Activated CD8-positive, alpha-beta memory T cell treated with anti-CD3 and anti-CD28 coated beads for 24 hours (primary cell): ENCODE measurements around the gene KIF6.
"Not testable (repeated sequence)": the region's sequence is repeated elsewhere in the genome, so short reads cannot be mapped to it uniquely, and the experiment has no call there.

ENCODE experiments used
- DNase-seq: peaks from one replicate; pipeline ENCODE4 v3.0.0-alpha.2; 2020

KIF6 gene

GRCh38 chr6:39303425-39304153, 421.6 kb downstream of the KIF6 start:
- DNase-seq: no peak

DNA sequence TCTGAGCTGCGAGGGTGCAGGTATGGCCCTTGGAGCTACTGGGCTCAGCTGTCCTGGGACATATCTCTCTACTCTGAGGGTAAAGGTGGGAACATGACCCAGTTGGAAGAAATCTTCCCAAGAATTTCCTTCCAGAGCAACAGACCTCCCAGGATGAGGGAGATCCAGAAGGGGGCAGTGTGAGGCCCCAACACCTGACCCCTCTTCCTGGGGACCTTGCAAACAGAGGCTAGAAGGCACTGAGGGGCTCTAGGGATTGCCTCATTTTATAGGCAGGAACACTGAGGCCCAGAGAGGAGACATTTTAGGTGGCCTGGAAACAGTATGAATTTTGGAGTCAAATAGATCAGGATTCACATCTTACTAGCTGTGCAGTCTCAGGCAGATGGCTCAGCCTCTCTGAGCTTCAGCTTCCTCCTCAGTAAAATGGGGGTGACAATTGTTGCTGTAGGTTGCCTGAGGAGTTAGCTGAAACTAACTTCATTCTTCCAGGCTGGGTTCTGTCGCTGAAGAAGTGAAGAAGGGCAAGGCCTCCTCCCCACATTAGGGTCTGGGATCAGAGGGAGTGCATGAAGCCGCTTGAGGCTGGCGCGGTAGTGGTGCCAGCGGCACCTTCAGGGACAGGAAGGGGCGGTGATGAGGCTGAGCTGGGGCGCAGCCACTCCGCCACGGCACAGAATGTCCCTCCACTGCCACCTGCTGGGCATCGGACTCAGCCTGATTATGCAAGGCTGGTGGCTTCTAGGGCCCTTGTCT, 422.4 kb downstream of the KIF6 start:
- DNase-seq: peak; percentile 96

DNA sequence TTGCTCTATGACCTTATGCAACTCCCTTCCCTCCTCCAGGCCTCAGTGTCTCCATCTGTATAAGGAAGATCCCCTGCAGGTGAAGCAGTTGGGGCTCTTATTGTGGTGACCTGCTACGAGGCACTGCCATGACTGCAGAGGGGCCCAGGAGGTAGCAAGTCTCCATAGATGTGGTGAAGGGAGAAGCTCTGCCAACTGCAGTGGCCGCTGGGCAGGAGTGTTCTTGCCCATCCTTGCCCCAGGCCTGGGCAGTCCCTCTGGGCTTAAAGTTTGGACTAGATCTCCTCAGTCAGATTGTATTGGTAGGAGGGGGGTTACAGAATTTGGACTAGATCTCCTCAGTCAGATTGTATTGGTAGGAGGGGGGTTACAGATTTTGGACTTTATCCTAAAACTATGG, 423.2 kb downstream of the KIF6 start:
- no peak for DNase-seq

DNA sequence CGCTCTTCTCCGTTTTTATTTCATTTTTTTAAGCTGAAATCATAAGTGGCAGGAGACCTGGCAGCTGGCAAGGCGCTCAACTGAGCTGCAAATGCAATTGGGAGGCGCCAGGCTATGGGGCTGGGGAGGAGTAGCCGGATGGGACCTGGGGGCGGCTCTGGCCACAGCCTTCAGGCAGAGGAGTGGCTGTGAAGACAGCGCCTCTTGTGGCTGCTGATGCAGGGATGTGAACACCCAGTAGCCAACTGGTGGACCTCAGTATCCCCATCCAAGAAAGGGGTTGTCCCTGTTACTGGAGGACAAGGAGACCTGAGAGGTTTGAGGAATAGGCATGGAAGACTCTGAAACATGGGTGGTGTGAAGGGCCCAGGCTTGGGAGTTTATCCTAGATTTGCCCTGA, 423.6 kb downstream of the KIF6 start:
- DNase-seq: no peak

- DNase-seq: no peak
These were observed 424.5 kb downstream of the KIF6 start for GRCh38 chr6:39300739-39301138.

DNA sequence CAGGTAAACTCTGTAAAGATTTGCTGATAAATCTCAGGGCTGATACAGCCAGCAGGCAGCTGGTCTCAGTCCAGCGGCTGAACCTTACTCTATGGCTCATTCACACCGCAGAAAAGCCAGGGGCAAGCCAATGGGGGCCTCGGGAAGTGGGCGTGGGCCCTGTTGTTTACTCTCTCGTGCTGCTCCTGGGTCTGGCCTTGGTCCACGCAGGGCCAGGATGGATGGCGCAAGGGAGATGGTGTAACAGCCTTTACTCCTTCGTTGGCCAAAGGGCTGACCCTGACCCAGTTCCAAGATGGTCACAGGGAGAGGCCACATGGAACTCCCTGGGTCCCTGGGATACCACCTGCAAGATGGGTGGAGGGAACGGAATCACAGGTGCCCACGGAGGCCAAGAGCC, 427.1 kb downstream of the KIF6 start:
- no peak for DNase-seq

DNA sequence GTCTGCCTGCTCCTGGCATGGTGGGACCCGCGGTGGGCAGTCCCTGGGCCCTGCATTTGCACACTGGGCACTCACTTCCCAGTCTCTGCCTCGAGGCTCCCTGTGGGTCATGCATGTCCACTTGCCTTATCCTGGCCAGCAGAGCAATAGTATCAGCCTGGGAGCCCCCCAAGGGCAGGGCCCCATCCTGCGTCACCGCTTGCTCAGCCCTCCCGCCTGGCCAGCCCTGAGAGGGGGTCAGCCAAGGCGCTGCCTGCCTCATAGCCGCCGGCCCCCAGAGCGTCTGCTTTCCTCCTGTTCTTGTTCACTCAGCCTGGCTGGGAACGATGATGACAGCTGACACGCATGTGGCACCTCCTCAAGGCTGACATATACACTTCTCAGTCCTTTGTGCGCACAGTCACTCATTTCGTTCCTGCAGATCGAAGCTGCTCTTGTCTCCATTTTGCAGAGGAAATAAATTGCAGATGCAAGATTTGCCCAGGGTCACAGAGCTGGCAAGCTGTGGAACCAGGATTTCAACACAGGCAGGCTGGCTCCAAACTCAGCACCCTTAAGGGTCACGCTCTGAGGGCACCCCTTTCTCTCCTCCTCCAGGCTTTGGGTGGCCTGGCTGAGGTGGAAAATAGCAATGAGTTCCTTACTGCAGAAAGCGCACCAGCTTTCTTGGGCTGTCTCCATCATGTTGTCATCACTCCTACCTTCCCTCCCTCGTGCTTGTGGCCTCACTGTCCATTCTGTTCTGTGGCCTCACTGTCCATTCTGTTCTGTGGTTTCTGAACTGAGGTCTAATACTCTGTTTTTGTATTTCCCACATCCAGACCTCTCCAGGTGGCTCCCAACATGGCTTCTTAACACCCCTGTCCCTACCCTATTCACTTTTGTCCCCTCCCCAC, 428.2 kb downstream of the KIF6 start:
- DNase-seq: no peak

GRCh38 chr6:39295611-39296011, 429.6 kb downstream of the KIF6 start:
- no peak for DNase-seq

GRCh38 chr6:39294899-39295298, 430.3 kb downstream of the KIF6 start:
- no peak for DNase-seq

GRCh38 chr6:39294133-39294532, 431.1 kb downstream of the KIF6 start:
- no peak for DNase-seq

GRCh38 chr6:39292637-39293036, 432.6 kb downstream of the KIF6 start:
- no peak for DNase-seq

DNA sequence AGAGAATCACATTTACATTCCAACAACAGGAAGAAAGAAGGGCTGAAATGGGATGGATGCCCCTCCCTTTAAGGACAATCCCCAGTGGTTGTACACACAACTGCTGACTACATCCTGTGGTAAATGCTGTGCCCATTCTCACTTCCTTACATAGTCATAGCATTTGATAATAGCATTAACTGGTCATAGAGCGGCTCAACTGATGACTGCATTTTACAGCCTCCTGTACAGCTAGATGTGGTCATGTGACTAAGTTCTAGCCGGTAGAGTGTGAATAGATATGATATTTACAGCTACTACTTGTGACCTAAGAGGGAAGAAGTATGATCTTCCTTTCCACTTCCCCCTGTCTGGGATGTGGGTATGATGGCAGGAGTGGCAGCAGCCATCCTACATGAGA, 435.7 kb downstream of the KIF6 start:
- DNase-seq: no peak

GRCh38 chr6:39287601-39288000, 437.6 kb downstream of the KIF6 start:
- no peak for DNase-seq

DNA sequence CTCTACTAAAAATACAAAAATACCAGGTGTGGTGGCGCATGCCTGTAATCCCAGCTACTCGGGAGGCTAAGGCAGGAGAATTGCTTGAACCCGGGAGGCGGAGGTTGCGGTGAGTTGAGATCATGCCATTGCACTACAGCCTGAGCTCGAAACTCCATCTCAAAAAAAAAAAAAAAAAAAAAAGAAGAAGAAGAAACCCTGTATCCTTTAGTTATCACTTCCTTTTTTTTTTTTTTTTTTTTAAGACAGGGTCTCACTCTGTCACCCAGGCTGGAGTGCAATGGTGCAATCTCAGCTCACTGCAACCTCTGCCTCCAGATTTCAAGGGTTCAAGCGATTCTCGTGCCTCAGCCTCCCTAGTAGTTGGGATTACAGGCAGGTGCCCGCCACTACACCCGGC, 438.6 kb downstream of the KIF6 start:
- not testable (repeated sequence) for DNase-seq

GRCh38 chr6:39282774-39283173, 442.4 kb downstream of the KIF6 start:
- DNase-seq: no peak

- DNase-seq: no peak
These were observed 443.8 kb downstream of the KIF6 start for GRCh38 chr6:39281312-39281980.

- DNase-seq: no peak
These were observed 444.9 kb downstream of the KIF6 start for GRCh38 chr6:39280247-39280731.
